K562 (cell line): ENCODE measurements around the gene CD300A. TPM values are rescaled to one million over a fixed set of nuclear protein-coding genes. Genes with fewer than 3 reads are reported as not detected.
A peak's percentile ranks its signal among the peaks of the same experiment; 100 is the strongest.

Experiments
- ADNP ChIP-seq: fragments of 200-800 bp; sonication (Bioruptor generic); IDR thresholded peaks from 2 replicates; pipeline ENCODE4 v1.6.1; 2016; ENCODE audit warnings: missing genetic modification characterization, missing compliant biosample characterization
- BRF1 ChIP-seq: IDR thresholded peaks from 3 replicates; pipeline ENCODE4 v1.6.1; 2011; ENCODE audit warnings: borderline replicate concordance, mild to moderate bottlenecking; ENCODE audit not compliant: insufficient read length; ENCODE audit errors: extremely low read depth
- CCNT2 ChIP-seq: IDR thresholded peaks from 2 replicates; pipeline ENCODE4 v1.6.1; 2011; ENCODE audit warnings: borderline replicate concordance, low read depth, mild to moderate bottlenecking, moderate library complexity, mixed read lengths, low read length; ENCODE audit not compliant: insufficient read length; ENCODE audit errors: extremely low read depth
- EHMT2 ChIP-seq: fragments of 450-650 bp; IDR thresholded peaks from 2 replicates; pipeline ENCODE4 v1.6.1; 2018; ENCODE audit warnings: antibody characterized with exemption
- FOSL1 ChIP-seq: fragments of 200-800 bp; sonication (Bioruptor generic); conservative IDR thresholded peaks from 2 replicates; pipeline ENCODE4 v1.6.1; 2016; ENCODE audit warnings: missing genetic modification characterization, missing compliant biosample characterization
- JUND ChIP-seq, 2 experiments: IDR thresholded peaks; 2 replicates in 1 of 2; 3 replicates in 1 of 2; pipeline ENCODE4 v1.6.1; 2011; ENCODE audit warnings: borderline replicate concordance in 2 of 2, low read depth in 2 of 2, low read length in 2 of 2, improper control_type of control experiment in 1 of 2, missing biosample characterization in 1 of 2, missing genetic modification characterization in 1 of 2, missing genetic modification reagents in 1 of 2
- NCOR1 ChIP-seq: fragments of 450-650 bp; IDR thresholded peaks from 2 replicates; pipeline ENCODE4 v1.6.1; 2016; ENCODE audit warnings: mild to moderate bottlenecking, moderate library complexity
- PHB2 ChIP-seq: fragments of 450-650 bp; IDR thresholded peaks from 2 replicates; pipeline ENCODE4 v1.6.1; 2017; ENCODE audit warnings: low read depth
- RNF219 ChIP-seq: fragments of 250-450 bp; sonication (Bioruptor Pico); IDR thresholded peaks from 2 replicates; pipeline ENCODE4 v1.5.0; 2022; ENCODE audit warnings: mild to moderate bottlenecking
- SP2 ChIP-seq: IDR thresholded peaks from 2 replicates; pipeline ENCODE4 v1.6.1; 2011; ENCODE audit warnings: mild to moderate bottlenecking, low read depth, low read length, moderate library complexity; ENCODE audit not compliant: poor library complexity, severe bottlenecking; ENCODE audit errors: extremely low read depth
- TCF15 ChIP-seq: fragments of 250-450 bp; sonication (Bioruptor Pico); IDR thresholded peaks from 2 replicates; pipeline ENCODE4 v1.8.0; 2022; ENCODE audit warnings: moderate library complexity, mild to moderate bottlenecking, inconsistent platforms
- TFAP4 ChIP-seq: sonication (generic); formaldehyde crosslinking; IDR thresholded peaks from 2 replicates; pipeline ENCODE4 v1.8.0; 2022; ENCODE audit warnings: missing genetic modification reagents, mild to moderate bottlenecking, moderate library complexity, borderline replicate concordance
- ZBTB33 ChIP-seq: sonication (generic); formaldehyde crosslinking; IDR thresholded peaks from 2 replicates; pipeline ENCODE4 v1.8.1; 2023; ENCODE audit warnings: mild to moderate bottlenecking, missing genetic modification reagents
- ZFP36 ChIP-seq: fragments of 150-350 bp; IDR thresholded peaks from 2 replicates; pipeline ENCODE4 v1.6.1; 2018; ENCODE audit warnings: low read length, low read depth; ENCODE audit not compliant: partially characterized antibody
- ZHX1 ChIP-seq: fragments of 150-350 bp; conservative IDR thresholded peaks from 2 replicates; pipeline ENCODE4 v1.6.1; 2014; ENCODE audit warnings: low read length
- ZNF121 ChIP-seq: sonication (generic); formaldehyde crosslinking; conservative IDR thresholded peaks from 2 replicates; pipeline ENCODE4 v1.8.0; 2022; ENCODE audit warnings: missing genetic modification reagents
- ZNF282 ChIP-seq: sonication (generic); formaldehyde crosslinking; IDR thresholded peaks from 2 replicates; pipeline ENCODE4 v1.8.1; 2023; ENCODE audit warnings: missing genetic modification reagents
- polyA plus RNA-seq, 8 experiments: library from polyadenylated mRNA; depleted of rRNA in 4 of 8; stranded (reverse) in 5 of 8; unstranded in 3 of 8; fragments of >200 nt; fragmentation: Nextera tagmentation in 2 of 8; fragmentation: Illumina TruSeq in 1 of 8; extraction: Ambion mirVana in 2 of 8; extraction: Trizol in 1 of 8; gene quantifications; 2 replicates each; pipeline versions ENCODE4 v1.2.1 to v1.2.3, GENCODE V29; 2011 to 2014; ENCODE audit warnings: inconsistent platforms in 1 of 8, missing spikeins in 1 of 8
- total RNA-seq, 7 experiments: library from RNA; depleted of rRNA in 6 of 7; stranded (reverse); fragments of >200 nt in 6 of 7; fragmentation: Illumina TruSeq in 2 of 7; extraction: Trizol in 2 of 7; gene quantifications; 2 replicates each; pipeline versions ENCODE4 v1.2.1 to v1.2.3, GENCODE V29; 2011 to 2021; ENCODE audit warnings: low replicate concordance in 1 of 7

CD300A gene
- total and polyA plus RNA-seq, 9 of the 15 experiments (the other 6 are each of a cell fraction or from before 2014, with no cell fraction given), result 0.21 to 1.7 (median 0.41) TPM; not detected in 1

- TF ChIP-seq ZBTB33 (CRISPR knock-in tag), result 0 out of 2 replicates have a peak, but pooled peaks have one; percentile 39
- no peak for TF ChIP-seq EHMT2
- TF ChIP-seq TFAP4 (CRISPR knock-in tag), result peak; percentile 40; the same call in 1 of the 2 replicates
- TF ChIP-seq ZNF282 (CRISPR knock-in tag), result no peak
- TF ChIP-seq ZFP36, result peak; percentile 8
- no peak for TF ChIP-seq PHB2
- TF ChIP-seq ZHX1, result no peak
- peak; percentile 29; the same call in 1 of the 2 replicates for TF ChIP-seq ZNF121 (CRISPR knock-in tag)
- peak; percentile 68 for TF ChIP-seq JUND (IDR thresholded peaks at IDR 0.05; ENCODE audit: borderline replicate concordance, low read depth, low read length)
- peak; percentile 75; the same call in 2 of the 3 replicates for TF ChIP-seq JUND (tag; IDR thresholded peaks at IDR 0.05; ENCODE audit: borderline replicate concordance, low read depth, low read length)
- TF ChIP-seq BRF1, result no peak
- TF ChIP-seq TCF15 (CRISPR knock-in tag), result no peak
- peak; percentile 98 for TF ChIP-seq FOSL1 (tag)
- no peak for TF ChIP-seq RNF219
- TF ChIP-seq NCOR1, result no peak
- no peak for TF ChIP-seq CCNT2
- TF ChIP-seq SP2, result no peak
- TF ChIP-seq ADNP (tag), result no peak
Observed at GRCh38 chr17:74417178-74418045, 49.0 kb upstream of the CD300A start (continued).
